SU-DHL-6 (cell line): Measurements from ENCODE around the gene VANGL2.

Experiments used
- CTCF ChIP-seq: fragments of 200-600 bp; sonication (generic); IDR thresholded peaks from one replicate; pipeline ENCODE4 v1.5.1; 2017; ENCODE audit warnings: antibody characterized with exemption, mild to moderate bottlenecking, low read length, moderate library complexity; ENCODE audit not compliant: insufficient read depth, poor library complexity, severe bottlenecking
- EZH2phosphoT487 ChIP-seq: fragments of 200-600 bp; sonication (generic), shearing (Covaris generic); conservative IDR thresholded peaks from 2 replicates; pipeline ENCODE4 v1.6.1; 2018; ENCODE audit warnings: mild to moderate bottlenecking, antibody characterized with exemption, low read length, moderate library complexity, mixed read lengths

- no peak for TF ChIP-seq CTCF
- no peak for TF ChIP-seq EZH2phosphoT487
Measured at GRCh38 chr1:160375788-160376524, 24.4 kb upstream of the VANGL2 start.
